ENCODE measurements around the gene SAT1. TPM values are rescaled to one million over a fixed set of nuclear protein-coding genes. Genes with fewer than 3 reads are reported as not detected.

Gene SAT1
- polyA plus RNA-seq: 904 to 1,607 TPM (median 1,595 TPM) in 3 replicates
- 2,170 TPM for polyA plus RNA-seq (2011; ENCODE audit: low read depth)
- polyA plus RNA-seq (2011; cell fraction: cytosol; rRNA removed): 1,402 and 1,666 TPM in 2 replicates
- 3,131 and 4,257 TPM in 2 replicates for polyA plus RNA-seq (2011; cell fraction: nucleus; rRNA removed)
- polyA plus RNA-seq (2012; ENCODE audit: low replicate concordance): 647 and 2,511 TPM in 2 replicates
- 82.8 to 414 TPM (median 366 TPM) in 3 replicates for polyA minus RNA-seq
- 352 TPM for polyA minus RNA-seq (2011; cell fraction: cytosol; rRNA and poly(A)+ RNA removed)
- polyA minus RNA-seq (2011; cell fraction: nucleus; rRNA and poly(A)+ RNA removed): 313 and 542 TPM in 2 replicates

GRCh38 chrX:23782863-23783588, at the start of gene SAT1:
SAT1 (plus strand) TSS chrX:23783173; CDS start chrX:23783352, 179 bp downstream.
- H3K27me3 ChIP-seq (ENCODE audit: control insufficient read depth, extremely low read depth, insufficient read depth, low read length): no peaks in the 10 kb centered on the region
- H3K4me1 ChIP-seq (ENCODE audit: control insufficient read depth, extremely low read depth, insufficient read depth, low read length): peaks cover 19% of the 10 kb centered on the region
- DNase-seq (ENCODE audit: low read depth, low spot score) (no peak), FAIRE-seq (no peak)
- peaks cover 6% of the 10 kb centered on the region for H4K20me1 ChIP-seq (ENCODE audit: control insufficient read depth, extremely low read depth, insufficient read depth, low read length)
- H2AFZ ChIP-seq (ENCODE audit: control insufficient read depth, low read length): peak within 1 kb of the TSS; percentile 59
- no peak for TF ChIP-seq EZH2 (IDR thresholded peaks at IDR 0.05; ENCODE audit: low read length)
- TF ChIP-seq, protein P1, sequence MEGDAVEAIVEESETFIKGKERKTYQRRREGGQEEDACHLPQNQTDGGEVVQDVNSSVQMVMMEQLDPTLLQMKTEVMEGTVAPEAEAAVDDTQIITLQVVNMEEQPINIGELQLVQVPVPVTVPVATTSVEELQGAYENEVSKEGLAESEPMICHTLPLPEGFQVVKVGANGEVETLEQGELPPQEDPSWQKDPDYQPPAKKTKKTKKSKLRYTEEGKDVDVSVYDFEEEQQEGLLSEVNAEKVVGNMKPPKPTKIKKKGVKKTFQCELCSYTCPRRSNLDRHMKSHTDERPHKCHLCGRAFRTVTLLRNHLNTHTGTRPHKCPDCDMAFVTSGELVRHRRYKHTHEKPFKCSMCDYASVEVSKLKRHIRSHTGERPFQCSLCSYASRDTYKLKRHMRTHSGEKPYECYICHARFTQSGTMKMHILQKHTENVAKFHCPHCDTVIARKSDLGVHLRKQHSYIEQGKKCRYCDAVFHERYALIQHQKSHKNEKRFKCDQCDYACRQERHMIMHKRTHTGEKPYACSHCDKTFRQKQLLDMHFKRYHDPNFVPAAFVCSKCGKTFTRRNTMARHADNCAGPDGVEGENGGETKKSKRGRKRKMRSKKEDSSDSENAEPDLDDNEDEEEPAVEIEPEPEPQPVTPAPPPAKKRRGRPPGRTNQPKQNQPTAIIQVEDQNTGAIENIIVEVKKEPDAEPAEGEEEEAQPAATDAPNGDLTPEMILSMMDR (optimal IDR thresholded peaks at IDR 0.05 in 1 of 3, IDR thresholded peaks at IDR 0.05 in 1 of 3, conservative IDR thresholded peaks at IDR 0.05 in 1 of 3; ENCODE audit: extremely low read depth in 1 of 3, insufficient read depth in 2 of 3, low read length in 3 of 3): peak; percentile 59 to 86 (median 66)
- H3K4me2 ChIP-seq (ENCODE audit: control insufficient read depth, extremely low read depth, insufficient read depth, low read depth, low read length): peak within 1 kb of the TSS; percentile 83
- no peaks in the 10 kb centered on the region for H3K9me1 ChIP-seq (ENCODE audit: control insufficient read depth, extremely low read depth, insufficient read depth, low read length)
- H3K27ac ChIP-seq (ENCODE audit: control insufficient read depth, insufficient read depth, low read length): peak within 1 kb of the TSS; percentile 81
- peaks cover 5% of the 10 kb centered on the region for H3K79me2 ChIP-seq (ENCODE audit: control insufficient read depth, insufficient read depth, low read length)
- peaks cover 2 to 17% of the 10 kb centered on the region in 2 experiments for H3K36me3 ChIP-seq (ENCODE audit: control insufficient read depth in 2 of 2, extremely low read depth in 1 of 2, insufficient read depth in 2 of 2, low read length in 2 of 2)
- peak within 1 kb of the TSS; percentile 64 to 79 (median 75) for H3K4me3 ChIP-seq (ENCODE audit: control insufficient read depth in 2 of 3, extremely low read depth in 1 of 3, insufficient read depth in 2 of 3, low read depth in 1 of 3, low read length in 3 of 3)
- H3K9ac ChIP-seq (ENCODE audit: control insufficient read depth, extremely low read depth, insufficient read depth, low read length): peak within 1 kb of the TSS; percentile 86
- H3K9me3 ChIP-seq (ENCODE audit: control insufficient read depth, low read depth, low read length): no peaks in the 10 kb centered on the region
- dilution Hi-C loops (cut with MboI; ENCODE audit: extremely low pct_ligation_motif_present, low sequenced_read_pairs): no loop called here

GRCh38 chrX:23736030-23736429, 46.9 kb upstream of the SAT1 start:
- no peaks in the 10 kb centered on the region for H3K27me3 ChIP-seq (ENCODE audit: control insufficient read depth, extremely low read depth, insufficient read depth, low read length)
- H2AFZ ChIP-seq (ENCODE audit: control insufficient read depth, low read length): no peak overlapping the region
- FAIRE-seq (no peak), DNase-seq (ENCODE audit: low read depth, low spot score) (no peak)
- H4K20me1 ChIP-seq (ENCODE audit: control insufficient read depth, extremely low read depth, insufficient read depth, low read length): peaks cover 5% of the 10 kb centered on the region
- peaks cover 3% of the 10 kb centered on the region for H3K4me1 ChIP-seq (ENCODE audit: control insufficient read depth, extremely low read depth, insufficient read depth, low read length)
- no peaks in the 10 kb centered on the region for H3K9me3 ChIP-seq (ENCODE audit: control insufficient read depth, low read depth, low read length)
- H3K79me2 ChIP-seq (ENCODE audit: control insufficient read depth, insufficient read depth, low read length): peaks cover 71% of the 10 kb centered on the region
- dilution Hi-C loops (cut with MboI; ENCODE audit: extremely low pct_ligation_motif_present, low sequenced_read_pairs): no loop called here
- no peaks in the 10 kb centered on the region for H3K9me1 ChIP-seq (ENCODE audit: control insufficient read depth, extremely low read depth, insufficient read depth, low read length)
- no peak for TF ChIP-seq EZH2 (IDR thresholded peaks at IDR 0.05; ENCODE audit: low read length)
- TF ChIP-seq, protein P1 (optimal IDR thresholded peaks at IDR 0.05 in 1 of 3, IDR thresholded peaks at IDR 0.05 in 1 of 3, conservative IDR thresholded peaks at IDR 0.05 in 1 of 3; ENCODE audit: extremely low read depth in 1 of 3, insufficient read depth in 2 of 3, low read length in 3 of 3): no peak
- H3K4me3 ChIP-seq (ENCODE audit: control insufficient read depth in 2 of 3, extremely low read depth in 1 of 3, insufficient read depth in 2 of 3, low read depth in 1 of 3, low read length in 3 of 3): no peak overlapping the region
- no peak overlapping the region for H3K9ac ChIP-seq (ENCODE audit: control insufficient read depth, extremely low read depth, insufficient read depth, low read length)
- H3K27ac ChIP-seq (ENCODE audit: control insufficient read depth, insufficient read depth, low read length): no peak overlapping the region
- no peaks in the 10 kb centered on the region for H3K36me3 ChIP-seq (ENCODE audit: control insufficient read depth in 2 of 2, extremely low read depth in 1 of 2, insufficient read depth in 2 of 2, low read length in 2 of 2)
- H3K4me2 ChIP-seq (ENCODE audit: control insufficient read depth, extremely low read depth, insufficient read depth, low read depth, low read length): no peak overlapping the region

Measured in keratinocyte (primary cell).